Activated T-helper 9 cell treated with anti-CD3 and anti-CD28 coated beads, Interleukin-2, amount 50 U/mL, for 16 hours (primary cell): ENCODE data around the gene PDGFA.

Source experiments
- DNase-seq: peaks from one replicate; pipeline ENCODE4 v3.0.0-alpha.2; 2020; ENCODE audit warnings: low read depth

The PDGFA gene

GRCh38 chr7:504221-505111, 15.2 kb downstream of the PDGFA start:
- DNase-seq, result no peak

- DNase-seq, result no peak
Measured at GRCh38 chr7:503575-504111, 16.0 kb downstream of the PDGFA start.

- DNase-seq, result no peak
Measured at GRCh38 chr7:502296-502695, 17.4 kb downstream of the PDGFA start.

- no peak for DNase-seq
Measured at GRCh38 chr7:501526-501925, 18.1 kb downstream of the PDGFA start.

GRCh38 chr7:500521-501420, 18.9 kb downstream of the PDGFA start:
- no peak for DNase-seq

GRCh38 chr7:499853-500485, 19.7 kb downstream of the PDGFA start:
- no peak for DNase-seq

- no peak for DNase-seq
Measured at GRCh38 chr7:498678-499641, 20.7 kb downstream of the PDGFA start.

GRCh38 chr7:497946-498655, 21.5 kb downstream of the PDGFA start:
- DNase-seq, result no peak

GRCh38 chr7:497346-497745, 22.3 kb downstream of the PDGFA start:
- DNase-seq, result no peak

GRCh38 chr7:496528-497295, 22.9 kb downstream of the PDGFA start:
- no peak for DNase-seq

- no peak for DNase-seq
Measured at GRCh38 chr7:495761-496321, 23.8 kb downstream of the PDGFA start.

- no peak for DNase-seq
Measured at GRCh38 chr7:495326-495725, 24.3 kb downstream of the PDGFA start.

GRCh38 chr7:494906-495305, 24.7 kb downstream of the PDGFA start:
- no peak for DNase-seq

GRCh38 chr7:494259-494687, 25.4 kb downstream of the PDGFA start:
- DNase-seq, result no peak

GRCh38 chr7:493661-494251, 25.9 kb downstream of the PDGFA start:
- DNase-seq, result no peak

- DNase-seq, result no peak
Measured at GRCh38 chr7:492714-493065, 27.0 kb downstream of the PDGFA start.

- DNase-seq, result no peak
Measured at GRCh38 chr7:491958-492713, 27.5 kb downstream of the PDGFA start.

- no peak for DNase-seq
Measured at GRCh38 chr7:491292-491957, 28.2 kb downstream of the PDGFA start.
